Raji (cell line): ENCODE measurements around the gene PIK3R6.

Experiments used
- POLR2A ChIP-seq: IDR thresholded peaks from 2 replicates; pipeline ENCODE4 v1.6.1; 2011; ENCODE audit warnings: low read depth, low read length, control low read depth; ENCODE audit not compliant: insufficient read depth

Gene PIK3R6

GRCh38 chr17:8849311-8850041 lies 18.0 kb downstream of the PIK3R6 start:
- TF ChIP-seq POLR2A, result no peak

GRCh38 chr17:8847891-8848290 lies 19.6 kb downstream of the PIK3R6 start:
- TF ChIP-seq POLR2A, result no peak

DNA sequence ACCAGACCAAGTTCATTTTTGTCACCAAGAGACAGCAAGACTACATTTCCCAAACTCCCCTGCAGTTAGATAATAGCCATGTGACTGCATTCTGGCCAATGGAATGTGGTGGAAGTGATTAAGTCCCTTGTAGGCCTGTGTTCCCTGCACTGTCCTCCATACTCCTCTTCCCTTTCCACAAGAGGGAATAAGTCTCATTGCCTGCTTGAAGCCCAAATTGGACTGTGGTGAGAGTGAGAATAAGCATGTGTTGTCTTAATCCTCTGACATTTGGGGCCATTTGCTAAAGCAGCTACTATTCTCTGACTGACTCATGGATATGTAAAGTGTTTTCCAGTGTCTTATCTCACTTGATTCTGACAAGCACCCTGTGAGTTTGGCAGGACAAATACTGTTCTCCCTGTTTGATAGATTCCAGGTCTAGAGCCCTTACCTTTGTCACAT lies 20.7 kb downstream of the PIK3R6 start:
- no peak for TF ChIP-seq POLR2A

DNA sequence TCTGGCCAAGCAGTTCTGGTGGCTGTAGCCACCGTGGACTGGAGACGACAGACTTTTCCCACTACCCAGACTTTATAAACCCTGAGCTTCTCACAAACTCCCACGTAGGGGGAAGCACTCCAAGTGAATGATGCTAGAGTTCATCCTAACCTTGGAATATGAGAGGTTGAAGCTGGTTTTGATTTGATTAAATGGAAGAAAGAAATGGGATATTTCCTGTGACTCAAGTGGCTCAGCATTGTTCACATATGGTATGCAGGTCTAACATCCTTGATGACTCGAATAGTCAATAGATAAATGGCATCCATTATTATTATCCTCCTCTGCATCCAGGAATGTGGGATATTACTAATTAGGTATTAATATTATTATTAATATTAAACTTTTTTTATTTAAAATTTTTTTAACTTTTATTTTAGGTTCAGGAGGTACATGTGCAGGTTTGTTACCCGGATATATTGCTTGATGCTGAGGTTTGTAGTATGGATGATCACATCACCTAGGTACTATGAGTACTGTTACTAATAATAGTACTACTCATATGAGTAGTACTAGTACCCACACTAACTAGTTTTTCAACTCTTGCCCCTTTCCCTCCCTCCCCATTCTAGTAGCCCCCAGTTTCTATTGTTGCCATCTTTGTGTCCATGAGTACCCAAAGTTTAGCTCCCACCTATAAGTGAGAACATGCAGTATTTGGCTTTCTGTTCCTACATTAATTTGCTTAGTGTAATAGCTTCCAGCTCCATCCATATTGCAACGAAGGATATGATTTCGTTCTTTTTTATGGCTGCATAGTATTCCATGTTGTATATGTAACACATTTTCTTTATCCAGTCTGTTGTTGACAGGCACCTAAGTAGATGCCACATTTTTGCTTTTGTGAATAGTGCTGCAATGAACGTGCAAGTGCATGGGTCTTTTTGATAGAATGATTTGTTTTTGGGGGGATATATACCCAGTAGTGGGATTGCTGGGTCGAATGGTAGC lies 22.9 kb downstream of the PIK3R6 start:
- TF ChIP-seq POLR2A, result no peak

DNA sequence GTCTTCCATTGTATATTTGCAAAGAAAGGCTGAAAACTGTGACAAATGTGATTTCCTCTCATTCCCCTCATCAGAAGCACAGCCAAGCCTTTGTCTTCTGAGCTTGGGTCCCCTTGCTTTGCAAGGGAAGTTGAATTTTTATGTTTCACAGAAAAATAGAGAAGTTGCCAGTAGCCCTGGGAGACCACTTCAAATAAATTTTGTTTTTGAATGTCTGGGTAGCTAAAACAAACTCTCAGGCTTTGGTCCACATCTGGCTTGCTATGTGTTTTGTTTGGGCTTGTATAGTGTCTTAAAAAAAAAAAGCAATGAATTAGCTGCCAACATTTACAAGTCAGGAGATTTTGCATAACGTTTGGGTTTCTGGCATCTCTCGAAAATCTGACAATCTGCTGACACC lies 24.1 kb downstream of the PIK3R6 start:
- TF ChIP-seq POLR2A, result no peak

GRCh38 chr17:8841844-8842243 lies 25.6 kb downstream of the PIK3R6 start:
- TF ChIP-seq POLR2A, result no peak

DNA sequence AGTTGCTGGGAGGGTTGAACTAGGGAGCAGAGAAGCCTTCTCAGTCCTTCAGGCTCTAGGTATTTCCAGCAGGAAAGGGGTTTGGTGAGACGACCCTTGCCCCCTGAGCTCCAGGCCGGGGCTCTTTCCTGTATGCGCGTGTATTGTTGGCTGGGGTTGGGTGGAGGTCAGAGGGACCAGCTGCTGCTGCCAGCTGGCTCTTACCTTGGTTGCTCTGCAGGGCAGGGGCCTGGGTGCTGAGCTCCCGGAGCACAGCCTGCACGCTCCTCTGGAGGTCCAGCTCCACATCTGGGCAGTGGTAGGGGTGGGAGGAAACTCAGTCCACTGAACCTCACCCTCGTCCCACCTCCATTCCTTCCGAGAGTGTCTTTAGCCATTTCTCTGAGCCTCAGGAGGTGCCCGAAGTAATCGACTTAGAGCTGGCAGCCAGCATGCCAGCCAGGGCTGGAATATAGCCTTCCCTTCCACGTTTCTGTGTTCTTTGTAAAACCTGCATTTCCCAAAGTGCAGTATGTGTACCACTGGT lies 28.0 kb downstream of the PIK3R6 start:
- no peak for TF ChIP-seq POLR2A

GRCh38 chr17:8838551-8839095 lies 28.9 kb downstream of the PIK3R6 start:
- no peak for TF ChIP-seq POLR2A

- TF ChIP-seq POLR2A, result no peak
Measured at GRCh38 chr17:8837563-8838075, 29.9 kb downstream of the PIK3R6 start.

GRCh38 chr17:8836821-8837562 lies 30.5 kb downstream of the PIK3R6 start:
- no peak for TF ChIP-seq POLR2A

DNA sequence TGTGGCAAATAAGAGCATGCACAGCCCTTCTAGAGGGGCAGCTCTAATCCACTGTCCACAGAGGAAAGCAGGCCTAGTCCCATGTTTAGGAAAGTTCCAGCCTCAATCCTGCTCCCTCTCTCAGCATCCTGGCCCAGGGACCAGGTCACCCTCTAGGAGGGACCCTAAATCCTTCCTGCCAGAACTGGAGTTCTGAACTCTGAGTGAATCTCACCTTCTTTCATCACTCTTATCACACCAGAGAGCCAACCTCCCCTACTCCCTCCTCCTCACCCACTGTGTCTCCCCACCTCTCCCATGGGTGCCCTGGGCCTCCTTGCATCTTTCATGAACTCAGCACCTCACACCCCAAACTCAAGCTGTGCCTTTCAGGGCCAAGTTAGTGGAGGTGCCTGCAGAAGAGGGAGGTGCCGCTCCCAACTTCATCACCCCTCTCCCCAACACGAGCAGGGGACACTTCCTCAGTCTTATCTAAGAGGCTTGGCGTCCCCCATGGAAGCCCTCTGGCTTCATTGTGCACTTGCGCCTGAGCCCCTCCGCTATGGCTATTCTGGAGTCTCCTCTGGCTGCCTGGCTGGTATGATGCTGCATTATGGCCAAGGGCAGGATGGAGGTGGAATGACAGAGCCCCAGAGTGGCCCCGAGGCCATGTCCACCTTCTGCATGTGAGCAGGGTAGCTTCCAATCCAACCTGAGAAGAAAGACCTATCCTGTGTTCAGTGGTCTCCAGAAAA lies 31.7 kb downstream of the PIK3R6 start:
- TF ChIP-seq POLR2A, result no peak

- no peak for TF ChIP-seq POLR2A
Measured at GRCh38 chr17:8835106-8835505, 32.4 kb downstream of the PIK3R6 start.

DNA sequence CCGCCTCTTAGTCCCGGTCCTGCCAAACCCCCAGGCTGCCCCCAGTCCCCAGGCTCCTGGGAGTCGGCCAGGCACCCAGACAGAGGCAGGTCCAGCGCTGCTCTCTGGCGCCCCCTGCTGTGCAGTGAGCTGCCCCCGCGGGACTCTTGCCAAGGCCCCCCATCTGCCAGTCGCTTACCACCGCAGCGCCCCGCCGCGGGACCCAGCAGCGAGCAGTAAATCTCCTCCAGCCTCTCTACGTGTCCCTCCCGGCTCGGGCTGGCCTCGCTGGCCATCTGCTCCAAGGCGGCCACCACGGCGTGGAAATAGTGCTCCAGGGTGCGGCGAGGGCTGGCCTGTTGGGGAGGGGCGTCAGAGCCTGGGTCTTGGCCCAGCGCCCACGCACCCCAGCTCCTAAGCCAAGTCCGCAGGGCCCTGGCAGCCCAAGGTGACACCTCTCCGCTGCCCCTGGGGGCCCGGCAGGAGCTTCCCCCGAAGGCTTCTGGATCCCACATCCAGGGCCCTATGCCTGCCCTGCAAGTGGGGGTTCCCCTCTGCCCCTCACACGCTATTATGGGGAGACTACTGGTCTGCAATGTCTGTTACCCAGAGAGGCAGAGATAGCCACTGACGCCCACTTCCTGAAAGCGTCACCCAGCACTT lies 34.6 kb downstream of the PIK3R6 start:
- TF ChIP-seq POLR2A, result no peak
